ENCODE data around the gene DNAJB12.
"Not testable (repeated sequence)": the region's sequence is repeated elsewhere in the genome, so short reads cannot be mapped to it uniquely, and the experiment has no call there.

DNAJB12 gene

GRCh38 chr10:72354356-72355213, at the start of gene DNAJB12:
Gene DNAJB12 (minus strand): TSS chr10:72354919. CDS start chr10:72354897, 22 bp downstream.
- in situ Hi-C loops (cut with HindIII; ENCODE audit: low sequenced_read_pairs) = no loop called here

DNA sequence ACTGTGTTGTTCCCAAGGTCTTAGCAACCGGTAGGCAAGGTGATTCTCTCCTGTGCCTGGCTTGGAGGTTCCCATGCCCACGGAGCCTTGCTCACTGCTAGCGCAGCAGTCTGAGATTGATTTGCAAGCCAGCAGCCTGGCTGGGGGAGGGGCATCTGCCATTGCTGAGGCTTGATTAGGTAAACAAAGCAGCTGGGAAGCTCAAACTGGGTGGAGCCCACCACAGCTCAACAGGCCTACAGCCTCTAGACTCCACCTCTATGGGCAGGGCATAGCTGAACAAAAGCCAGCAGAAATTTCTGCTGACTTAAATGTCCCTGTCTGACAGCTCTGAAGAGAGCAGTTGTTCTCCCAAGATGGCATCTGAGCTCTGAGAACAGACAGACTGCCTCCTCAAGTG, 40.9 kb upstream of the DNAJB12 start:
- in situ Hi-C loops (cut with HindIII; ENCODE audit: low sequenced_read_pairs) = not testable (repeated sequence)

DNA sequence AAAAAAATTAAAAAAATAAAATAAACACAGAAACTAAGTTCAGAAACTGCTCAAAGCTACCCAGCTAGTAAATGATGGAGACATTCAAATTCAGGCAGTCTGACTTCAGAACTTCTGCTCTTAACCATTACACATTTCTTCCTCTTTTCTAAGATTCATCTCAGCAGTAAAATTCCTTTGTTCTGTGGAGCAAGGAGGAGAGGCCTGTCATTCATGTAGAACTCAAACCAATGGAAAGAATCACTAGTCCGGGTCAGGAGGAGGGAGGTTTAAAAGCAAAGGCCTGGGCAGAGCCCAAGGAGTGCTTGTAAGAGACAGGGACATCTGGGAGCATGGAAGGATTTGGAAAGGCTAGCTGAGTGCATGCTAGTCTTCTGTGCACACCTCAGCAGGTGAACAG, 37.9 kb upstream of the DNAJB12 start:
- in situ Hi-C loops (cut with HindIII; ENCODE audit: low sequenced_read_pairs) = no loop called here

- in situ Hi-C loops (cut with HindIII; ENCODE audit: low sequenced_read_pairs) = no loop called here
These were observed 36.0 kb upstream of the DNAJB12 start for GRCh38 chr10:72390764-72391163.

GRCh38 chr10:72389716-72390115, 35.0 kb upstream of the DNAJB12 start:
- in situ Hi-C loops (cut with HindIII; ENCODE audit: low sequenced_read_pairs) = no loop called here

GRCh38 chr10:72389014-72389413, 34.3 kb upstream of the DNAJB12 start:
- in situ Hi-C loops (cut with HindIII; ENCODE audit: low sequenced_read_pairs) = no loop called here

DNA sequence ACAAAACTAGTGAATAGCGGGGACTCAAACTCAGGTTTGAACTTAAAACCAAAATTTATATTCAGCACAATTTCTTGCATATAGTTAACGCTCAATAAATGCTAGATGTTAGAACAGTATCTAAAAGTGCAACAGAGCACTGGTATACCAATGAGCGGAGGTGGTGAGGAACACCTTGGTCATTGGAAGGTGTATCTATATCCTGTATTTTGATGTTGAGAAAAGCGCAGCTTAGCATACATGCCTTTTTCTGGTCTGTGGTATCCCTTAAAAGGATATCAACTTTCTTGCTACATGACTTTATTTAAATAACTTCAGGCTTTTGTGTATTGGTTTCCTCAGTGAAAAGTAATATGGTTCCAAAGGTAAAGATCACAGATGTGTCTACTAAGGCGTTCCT, 33.3 kb upstream of the DNAJB12 start:
- in situ Hi-C loops (cut with HindIII; ENCODE audit: low sequenced_read_pairs) = no loop called here

DNA sequence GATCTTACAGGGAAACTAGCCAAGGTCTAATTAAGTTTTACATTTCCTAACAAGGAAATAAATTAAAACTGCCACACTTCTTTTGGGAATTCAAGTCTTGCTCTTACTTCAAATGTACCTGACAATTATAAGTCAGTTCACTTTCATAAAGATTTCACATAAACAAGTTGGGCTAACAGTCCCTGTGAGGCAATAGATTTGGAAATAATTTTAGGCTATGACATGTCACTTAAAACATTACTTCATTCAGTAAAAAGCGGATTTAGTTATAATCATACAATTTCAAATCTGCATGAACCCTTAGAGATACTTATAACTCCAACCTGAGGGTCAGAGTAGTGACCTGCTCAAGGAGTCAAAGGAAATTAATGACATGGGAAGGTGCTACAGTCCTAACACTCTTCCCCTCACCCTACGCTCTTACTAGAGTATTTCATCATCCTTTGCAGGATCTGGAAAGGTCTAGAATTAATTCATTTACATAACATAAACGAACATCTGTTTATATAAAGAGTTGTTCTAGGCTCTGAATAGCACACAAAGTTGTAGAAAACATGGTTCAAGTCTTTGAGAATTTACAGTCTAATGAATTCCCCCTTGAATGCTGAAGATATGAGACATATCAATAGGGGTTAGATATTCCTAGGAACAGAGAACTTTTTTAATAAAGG, 32.3 kb upstream of the DNAJB12 start:
- in situ Hi-C loops (cut with HindIII; ENCODE audit: low sequenced_read_pairs) = no loop called here

DNA sequence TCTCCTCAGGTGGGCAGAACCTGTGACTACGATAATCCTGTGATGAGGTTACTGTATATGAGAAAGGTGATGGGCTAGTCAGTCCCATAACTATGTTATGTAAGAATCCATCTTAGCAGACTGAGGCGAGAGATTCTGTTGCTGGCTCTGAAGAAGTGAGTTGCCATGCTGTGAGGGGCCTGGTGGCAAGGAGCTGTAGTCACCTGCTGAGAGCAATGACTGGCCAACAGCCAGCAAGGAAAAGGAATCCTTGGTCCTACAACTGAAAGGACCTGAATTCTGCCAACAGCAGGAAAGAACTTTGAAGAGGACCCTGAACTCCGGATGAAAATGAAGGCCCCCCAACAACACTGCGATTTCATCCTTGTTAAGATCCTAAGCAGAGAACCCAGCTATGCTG, 31.0 kb upstream of the DNAJB12 start:
- in situ Hi-C loops (cut with HindIII; ENCODE audit: low sequenced_read_pairs) = no loop called here

DNA sequence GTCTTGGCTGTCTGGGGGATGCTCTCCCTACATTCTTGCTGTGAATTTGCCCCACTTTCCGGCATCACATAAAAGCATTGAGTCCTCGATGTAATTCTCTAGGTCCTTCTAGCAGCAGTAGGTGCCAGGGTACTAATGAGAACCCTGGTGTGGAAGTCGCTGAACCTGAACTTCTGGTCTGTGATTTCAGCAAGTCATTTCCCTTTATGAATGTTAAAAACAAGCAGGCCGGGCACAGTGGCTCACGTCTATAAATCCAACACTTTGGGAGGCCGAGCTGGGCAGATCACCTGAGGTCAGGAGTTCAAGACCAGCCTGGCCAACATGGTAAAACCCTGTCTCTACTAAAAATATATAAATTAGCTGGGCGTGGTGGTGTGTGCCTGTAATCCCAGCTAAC, 30.3 kb upstream of the DNAJB12 start:
- in situ Hi-C loops (cut with HindIII; ENCODE audit: low sequenced_read_pairs) = not testable (repeated sequence)

GRCh38 chr10:72379776-72380175, 25.1 kb upstream of the DNAJB12 start:
- in situ Hi-C loops (cut with HindIII; ENCODE audit: low sequenced_read_pairs) = no loop called here

DNA sequence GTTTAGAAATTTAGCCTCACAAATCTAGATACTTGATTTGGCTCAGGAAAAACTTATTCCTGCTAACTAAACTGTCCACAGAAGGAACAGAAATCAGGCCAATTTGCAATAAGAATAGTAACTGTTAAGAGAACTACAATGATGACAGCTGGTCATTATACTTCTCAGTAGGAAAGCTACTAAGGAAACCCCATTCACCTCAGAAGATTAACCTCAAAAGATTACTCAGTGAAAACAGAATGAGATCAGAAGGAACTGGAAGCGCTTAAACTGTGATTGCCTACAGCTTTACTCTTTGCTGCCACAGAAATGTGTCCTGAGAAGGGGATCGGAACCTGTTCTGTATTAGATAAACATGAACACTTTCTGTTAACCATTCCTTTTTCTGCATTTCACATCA, 24.3 kb upstream of the DNAJB12 start:
- in situ Hi-C loops (cut with HindIII; ENCODE audit: low sequenced_read_pairs) = no loop called here

- in situ Hi-C loops (cut with HindIII; ENCODE audit: low sequenced_read_pairs) = no loop called here
These were observed 20.9 kb upstream of the DNAJB12 start for GRCh38 chr10:72375585-72375984.

- in situ Hi-C loops (cut with HindIII; ENCODE audit: low sequenced_read_pairs) = no loop called here
These were observed 20.5 kb upstream of the DNAJB12 start for GRCh38 chr10:72375173-72375572.

GRCh38 chr10:72370201-72370722, 15.5 kb upstream of the DNAJB12 start:
- in situ Hi-C loops (cut with HindIII; ENCODE audit: low sequenced_read_pairs) = no loop called here

- in situ Hi-C loops (cut with HindIII; ENCODE audit: low sequenced_read_pairs) = no loop called here
These were observed 12.7 kb upstream of the DNAJB12 start for GRCh38 chr10:72367301-72367960.

DNA sequence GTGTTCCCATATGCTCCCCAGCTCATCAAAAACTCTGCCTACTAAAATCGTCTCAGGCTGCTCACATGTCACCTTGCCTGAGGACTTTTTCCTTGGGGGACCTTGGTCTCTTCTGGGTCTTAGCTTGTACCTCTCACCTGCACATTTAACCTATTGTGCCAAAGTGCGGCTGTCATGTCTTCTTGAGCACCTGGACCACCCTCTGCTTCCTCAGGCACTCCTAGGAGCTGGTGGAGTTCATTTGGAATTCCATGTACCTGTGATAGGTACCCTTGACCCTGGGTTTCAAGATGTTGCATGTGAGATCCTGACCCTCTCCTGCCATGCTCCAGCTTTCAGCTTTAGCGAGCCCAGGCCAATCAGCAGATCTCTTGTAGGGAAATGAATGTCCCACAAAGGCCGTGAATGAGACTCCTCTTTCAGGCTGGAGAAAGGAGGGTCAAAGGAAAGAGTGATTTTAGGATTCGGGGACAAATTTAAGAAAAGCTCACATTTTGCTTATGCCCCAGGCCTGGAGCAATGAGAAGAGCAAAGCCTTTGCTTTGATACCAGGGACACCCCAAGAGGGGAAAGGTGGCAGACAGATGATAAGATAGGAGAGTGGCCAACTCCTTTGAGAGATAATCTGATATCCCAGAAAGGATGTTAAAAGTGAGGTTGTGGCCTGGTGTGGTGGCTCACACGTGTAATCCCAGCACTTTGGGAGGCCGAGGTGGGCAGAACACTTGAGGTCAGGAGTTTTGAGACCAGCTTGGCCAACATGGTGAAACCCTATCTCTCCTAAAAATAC, 10.6 kb upstream of the DNAJB12 start:
- in situ Hi-C loops (cut with HindIII; ENCODE audit: low sequenced_read_pairs) = no loop called here

- in situ Hi-C loops (cut with HindIII; ENCODE audit: low sequenced_read_pairs) = no loop called here
These were observed 9.6 kb upstream of the DNAJB12 start for GRCh38 chr10:72364239-72364777.

DNA sequence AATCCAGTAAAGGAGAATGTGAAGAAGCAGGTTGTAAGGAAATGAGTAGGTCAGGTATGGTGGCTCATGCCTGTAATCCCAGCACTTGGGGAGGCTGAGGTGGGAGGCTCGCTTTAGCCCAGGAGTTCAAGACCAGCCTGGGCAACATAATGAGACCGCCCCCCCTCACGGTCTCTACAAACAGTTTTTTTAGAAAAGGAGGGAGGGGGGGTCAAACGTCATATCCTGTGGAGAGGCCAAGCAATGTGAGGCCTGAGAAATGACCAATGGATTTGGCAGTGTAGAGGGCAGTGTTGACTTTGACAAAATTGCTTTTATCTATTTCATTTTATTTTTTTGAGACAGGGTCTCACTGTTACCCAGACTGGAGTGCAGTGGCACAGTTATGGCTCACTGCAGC, 2.3 kb upstream of the DNAJB12 start:
- in situ Hi-C loops (cut with HindIII; ENCODE audit: low sequenced_read_pairs) = no loop called here

GRCh38 chr10:72356115-72356514, 1.4 kb upstream of the DNAJB12 start:
- in situ Hi-C loops (cut with HindIII; ENCODE audit: low sequenced_read_pairs) = no loop called here

- in situ Hi-C loops (cut with HindIII; ENCODE audit: low sequenced_read_pairs) = no loop called here
These were observed 466 bp upstream of the DNAJB12 start for GRCh38 chr10:72355214-72355555.

All from endothelial cell of hepatic sinusoid (primary cell).